Skeletal muscle cell (primary cell): Measurements from ENCODE around the gene BPIFB3.

ENCODE experiments used
- DNase-seq: peaks from one replicate; pipeline ENCODE4 v3.0.0-alpha.2; 2010; ENCODE audit warnings: low read depth
- H3K4me3 ChIP-seq: 2 replicates; pipeline ENCODE4 v1.5.1; 2011; ENCODE audit warnings: low read depth, mild to moderate bottlenecking, control low read depth, low read length, moderate library complexity

The BPIFB3 gene

DNA sequence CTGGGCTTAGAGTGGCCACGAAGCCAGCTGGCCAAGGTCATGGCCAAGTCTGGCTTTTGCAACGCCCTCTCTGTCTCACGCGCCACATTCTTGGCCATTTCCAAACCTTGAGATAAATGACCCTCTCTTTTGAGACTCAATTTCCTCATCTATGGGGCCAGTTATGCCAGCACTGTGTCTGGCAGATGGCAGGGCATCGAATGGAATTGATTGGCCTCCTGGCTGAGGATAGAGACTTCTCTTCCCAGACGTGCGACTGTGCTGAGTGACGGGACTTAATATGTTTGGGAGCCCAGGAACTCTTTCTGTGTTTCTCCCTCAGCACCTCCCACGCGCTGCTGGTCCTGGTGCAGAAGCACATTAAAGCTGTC is 38.6 kb upstream of the BPIFB3 start:
- H3K4me3 ChIP-seq: no peak overlapping the region
- no peak for DNase-seq

DNA sequence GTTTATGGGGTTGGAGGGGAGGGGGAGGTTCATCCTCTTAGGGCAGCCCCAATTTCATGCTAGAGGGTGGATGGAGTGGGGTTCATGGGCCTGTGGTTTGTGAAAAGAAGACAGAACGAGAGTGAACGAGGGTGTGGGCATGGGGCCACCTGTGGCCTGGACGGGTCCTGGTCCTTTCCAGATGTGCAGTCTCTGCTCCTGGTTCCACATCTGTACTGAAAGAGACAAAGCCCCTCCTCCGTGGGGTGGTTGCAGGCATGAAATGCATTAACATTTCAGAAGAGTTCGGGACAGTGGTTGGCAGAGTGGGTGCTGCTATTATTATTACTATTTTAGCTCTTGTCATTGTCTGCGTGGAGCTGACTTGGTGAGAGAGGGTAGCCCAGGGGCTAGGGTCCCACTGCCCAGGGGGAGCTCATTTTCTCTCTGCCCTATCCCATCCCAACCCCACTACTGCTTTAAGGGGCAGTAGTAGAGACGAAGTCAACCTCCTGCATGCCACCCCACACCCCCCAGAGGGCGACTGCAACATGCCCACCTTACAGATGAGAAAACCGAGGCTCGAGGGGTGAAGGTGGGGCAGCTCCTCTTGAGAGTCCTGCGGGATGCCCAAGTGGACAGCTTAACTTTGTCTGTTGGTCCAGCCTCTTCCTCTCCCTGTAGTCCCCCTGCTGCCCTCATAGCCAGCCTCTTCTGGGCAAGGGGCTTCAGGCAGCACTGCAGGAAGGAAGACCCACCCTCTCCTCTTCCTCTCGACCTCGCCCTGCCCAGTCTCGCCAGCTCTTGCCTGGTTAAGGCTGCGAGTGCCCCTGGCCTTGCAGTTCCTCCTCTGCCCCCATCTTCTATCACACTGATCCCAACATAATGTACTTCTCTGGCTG is 37.8 kb upstream of the BPIFB3 start:
- no peak for DNase-seq
- H3K4me3 ChIP-seq: no peak overlapping the region

DNA sequence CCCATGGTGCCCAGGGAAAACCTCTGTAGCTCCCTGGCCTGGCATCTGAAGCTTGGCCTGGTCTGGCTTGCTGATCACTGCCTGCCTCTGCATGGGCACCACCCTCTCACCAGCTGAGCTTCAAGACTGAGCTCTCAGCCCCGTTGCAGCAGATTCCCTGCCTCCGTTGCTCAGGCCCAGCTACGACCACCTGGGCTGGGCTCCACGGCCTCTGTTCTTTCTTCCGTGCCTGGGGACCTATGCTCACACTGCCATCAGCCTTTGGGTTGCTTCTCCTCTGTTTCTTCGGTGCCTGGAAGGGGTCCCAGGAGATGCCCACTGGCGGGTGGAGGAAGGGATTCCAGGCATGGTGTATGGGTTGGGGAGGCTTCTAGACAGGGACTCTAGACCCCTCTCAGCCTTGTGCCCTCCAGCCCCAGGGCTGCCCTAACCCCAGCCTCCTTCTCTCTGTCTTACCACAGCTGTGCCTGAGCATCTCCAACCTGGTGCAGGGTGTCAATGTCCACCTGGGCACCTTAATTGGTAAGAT is 37.1 kb upstream of the BPIFB3 start:
- H3K4me3 ChIP-seq: no peak overlapping the region
- DNase-seq: no peak

DNA sequence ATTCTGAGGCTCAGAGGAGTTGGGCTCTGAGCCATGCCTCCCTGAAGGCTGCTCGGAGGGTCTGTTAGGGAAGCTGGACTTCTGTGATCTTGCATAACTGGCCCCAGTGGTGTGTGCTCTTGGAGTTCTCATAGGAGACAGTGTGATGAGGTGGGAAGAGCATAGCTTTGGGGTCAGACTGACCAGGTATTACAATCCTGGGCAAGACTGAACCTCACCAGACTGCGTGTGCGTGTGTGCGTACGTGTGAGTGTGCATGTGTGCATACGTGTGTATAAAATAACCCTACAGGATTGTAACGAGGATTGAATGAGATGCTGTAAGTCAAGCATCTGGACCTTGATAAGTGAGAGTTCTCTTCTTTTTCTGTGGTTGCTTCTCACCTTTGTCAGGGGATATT is 36.2 kb upstream of the BPIFB3 start:
- no peak overlapping the region for H3K4me3 ChIP-seq
- no peak for DNase-seq

DNA sequence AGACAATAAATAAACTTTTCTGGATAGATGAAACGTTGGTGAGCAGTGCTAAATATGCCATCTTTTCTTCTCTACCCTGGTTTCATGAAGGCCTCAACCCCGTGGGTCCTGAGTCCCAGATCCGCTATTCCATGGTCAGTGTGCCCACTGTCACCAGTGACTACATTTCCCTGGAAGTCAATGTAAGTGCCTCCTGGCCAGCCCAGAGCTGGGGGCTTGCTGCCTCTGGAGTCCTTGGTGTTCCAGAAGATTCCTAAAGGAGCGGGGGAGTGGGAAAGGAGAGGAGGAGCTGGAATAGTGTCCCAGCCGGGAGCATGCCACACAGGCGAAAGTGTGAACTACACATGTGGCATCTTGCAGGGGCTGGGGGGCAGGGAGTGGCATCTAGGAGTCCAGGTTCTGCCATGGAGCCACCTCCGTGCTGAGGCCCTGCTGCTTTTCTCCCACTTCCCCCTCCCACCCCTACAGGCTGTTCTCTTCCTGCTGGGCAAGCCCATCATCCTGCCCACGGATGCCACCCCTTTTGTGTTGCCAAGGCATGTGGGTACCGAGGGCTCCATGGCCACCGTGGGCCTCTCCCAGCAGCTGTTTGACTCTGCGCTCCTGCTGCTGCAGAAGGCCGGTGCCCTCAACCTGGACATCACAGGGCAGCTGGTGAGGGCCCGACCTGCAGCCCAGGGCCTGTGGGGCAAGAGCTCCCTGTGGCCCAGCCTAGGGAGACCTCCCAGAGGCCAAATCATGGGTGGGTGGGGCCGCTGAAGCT is 35.4 kb upstream of the BPIFB3 start:
- no peak overlapping the region for H3K4me3 ChIP-seq
- DNase-seq: no peak

DNA sequence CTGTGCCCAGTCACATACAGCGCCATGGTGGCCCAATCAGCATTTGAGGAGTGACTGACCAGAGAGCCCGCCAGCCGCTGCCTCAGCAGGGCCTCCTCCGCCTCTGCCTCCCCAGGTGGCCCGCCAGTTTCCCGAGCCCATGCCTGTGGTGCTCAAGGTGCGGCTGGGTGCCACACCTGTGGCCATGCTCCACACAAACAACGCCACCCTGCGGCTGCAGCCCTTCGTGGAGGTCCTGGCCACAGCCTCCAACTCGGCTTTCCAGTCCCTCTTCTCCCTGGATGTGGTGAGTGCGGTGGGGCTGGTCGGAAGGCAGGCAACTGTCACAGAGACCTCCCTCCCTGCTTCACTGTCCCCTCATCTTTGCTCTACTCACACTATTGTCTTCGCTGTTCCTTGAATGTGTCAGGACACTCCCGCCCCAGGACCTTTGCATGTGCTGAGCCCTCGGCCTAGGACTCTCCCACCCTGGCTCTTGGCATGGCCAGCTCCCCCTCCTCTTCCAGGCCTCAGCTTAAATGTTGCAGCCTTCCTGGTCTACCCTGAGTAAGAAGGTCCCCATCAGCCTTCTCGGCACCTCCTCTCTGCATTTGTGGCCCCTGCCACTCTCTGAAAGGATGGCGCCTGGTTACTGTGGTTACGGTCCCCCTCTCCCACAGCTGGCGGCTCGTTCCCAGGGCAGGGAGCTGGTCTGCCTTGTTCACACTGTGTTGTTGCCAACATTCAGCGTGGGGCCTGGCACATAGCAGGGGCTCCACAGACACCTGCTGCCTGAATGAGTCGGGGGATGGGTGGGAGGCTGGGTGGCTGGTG is 34.0 kb upstream of the BPIFB3 start:
- H3K4me3 ChIP-seq: no peak overlapping the region
- no peak for DNase-seq

DNA sequence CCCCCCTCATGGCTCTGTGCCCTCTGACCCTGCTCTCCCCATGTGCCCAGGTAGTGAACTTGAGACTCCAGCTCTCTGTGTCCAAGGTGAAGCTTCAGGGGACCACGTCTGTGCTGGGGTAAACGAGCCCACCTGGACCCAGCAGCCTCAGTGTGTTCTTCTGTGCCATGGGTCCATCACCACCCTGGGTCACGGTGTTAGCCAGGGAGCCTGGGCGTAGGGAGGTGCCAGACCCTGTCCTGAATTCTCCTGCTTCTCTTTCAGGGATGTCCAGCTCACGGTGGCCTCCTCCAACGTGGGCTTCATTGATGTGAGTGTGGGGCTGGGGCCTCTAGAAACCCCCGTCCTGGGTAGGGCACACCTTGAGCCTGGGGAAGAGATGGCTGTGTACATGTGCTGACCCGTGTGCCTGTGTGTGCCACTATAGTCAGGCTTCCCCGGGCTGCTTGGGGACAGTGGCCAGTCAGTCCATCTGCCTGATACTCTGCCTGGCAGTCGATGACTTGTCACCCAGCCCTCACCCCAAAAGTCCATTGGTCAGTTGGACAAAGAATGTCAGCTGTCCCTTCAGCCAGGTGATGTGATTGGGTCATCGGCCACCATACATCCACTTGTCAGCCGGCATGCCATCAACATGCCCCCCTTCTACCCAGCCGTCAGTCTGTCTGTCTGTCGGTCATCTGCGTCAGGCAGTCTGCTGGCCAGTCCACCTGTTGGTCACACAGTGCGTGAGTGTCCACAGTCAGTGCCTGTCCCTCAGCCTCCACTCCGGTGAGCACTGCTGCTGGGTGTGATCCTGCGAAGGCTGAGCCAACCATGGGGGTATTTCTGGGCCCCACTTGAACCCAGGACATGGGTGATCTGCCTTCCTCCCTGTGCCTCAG is 33.2 kb upstream of the BPIFB3 start:
- no peak for DNase-seq
- H3K4me3 ChIP-seq: no peak overlapping the region

DNA sequence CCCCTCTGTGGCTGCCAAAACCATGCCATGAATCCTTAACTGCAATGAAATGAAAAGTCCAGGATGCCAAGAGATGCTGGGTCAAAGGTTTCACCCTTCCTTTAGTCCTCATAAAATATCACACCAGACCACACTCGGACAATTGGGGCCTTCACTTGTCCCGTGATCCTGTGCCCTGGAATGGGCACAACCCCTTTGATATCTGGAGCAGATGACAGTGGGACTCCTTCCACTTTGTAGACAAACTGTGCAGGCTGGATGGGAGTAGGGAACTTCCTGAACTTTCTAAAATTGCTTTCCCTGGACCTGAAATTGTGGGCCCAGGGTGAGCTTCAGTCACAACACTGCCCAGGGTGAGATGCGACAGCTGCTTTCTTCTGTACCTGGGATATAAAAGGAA is 31.8 kb upstream of the BPIFB3 start:
- DNase-seq: no peak
- H3K4me3 ChIP-seq: no peak overlapping the region

DNA sequence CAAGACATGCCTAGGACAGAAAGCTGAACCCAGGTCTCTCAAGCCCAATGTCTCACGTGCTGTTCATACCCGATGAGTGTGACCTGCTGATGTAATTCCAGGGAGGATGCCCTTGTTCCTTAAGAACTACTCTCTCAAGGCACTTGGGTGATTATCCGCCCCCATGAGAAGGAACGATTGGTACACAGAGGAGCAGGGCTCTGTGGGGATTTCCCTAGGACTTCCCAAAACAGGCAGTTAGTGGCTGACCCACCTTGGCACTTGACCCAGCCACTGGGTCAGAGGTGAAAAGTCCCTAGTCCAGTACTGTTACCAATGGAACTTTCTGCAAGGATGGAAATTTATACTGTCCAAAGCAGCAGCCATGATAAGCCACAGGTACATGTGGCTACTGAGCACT is 31.4 kb upstream of the BPIFB3 start:
- DNase-seq: no peak
- no peak overlapping the region for H3K4me3 ChIP-seq

DNA sequence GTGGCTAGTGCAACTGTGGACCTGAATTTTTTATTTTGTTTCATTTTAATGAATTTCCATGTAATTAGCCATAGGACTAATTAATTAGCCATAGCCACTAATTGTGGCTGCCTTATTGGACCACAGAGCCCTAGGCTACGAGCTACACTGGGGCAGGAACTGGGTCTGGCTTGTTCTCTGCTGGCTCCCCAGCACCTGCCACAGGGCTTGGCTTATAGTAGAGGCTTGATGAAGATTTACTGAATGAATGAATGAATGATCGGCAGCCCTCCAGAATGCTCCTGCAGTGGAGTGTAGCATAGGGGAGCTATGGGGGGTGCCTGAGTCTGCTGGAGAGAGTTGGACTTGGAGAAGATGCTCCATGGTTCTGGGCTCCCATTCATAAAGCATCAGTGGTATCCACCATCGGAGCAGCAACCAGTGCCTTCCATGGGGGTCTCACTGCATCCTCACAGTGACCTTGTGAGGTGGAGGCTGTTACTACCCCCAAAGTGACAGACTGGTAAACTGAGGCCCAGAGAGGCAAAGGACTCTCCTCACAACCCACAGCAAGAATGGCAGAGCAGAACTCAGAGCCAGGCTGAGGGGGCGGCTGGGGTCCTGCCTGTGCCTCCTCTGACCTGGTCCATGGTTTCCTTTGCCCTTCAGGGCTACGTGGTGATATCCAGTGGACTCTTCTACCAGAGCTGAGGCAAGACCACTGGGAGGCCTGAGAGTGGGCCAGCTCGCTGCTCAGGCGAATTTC is 30.8 kb upstream of the BPIFB3 start:
- no peak overlapping the region for H3K4me3 ChIP-seq
- no peak for DNase-seq

DNA sequence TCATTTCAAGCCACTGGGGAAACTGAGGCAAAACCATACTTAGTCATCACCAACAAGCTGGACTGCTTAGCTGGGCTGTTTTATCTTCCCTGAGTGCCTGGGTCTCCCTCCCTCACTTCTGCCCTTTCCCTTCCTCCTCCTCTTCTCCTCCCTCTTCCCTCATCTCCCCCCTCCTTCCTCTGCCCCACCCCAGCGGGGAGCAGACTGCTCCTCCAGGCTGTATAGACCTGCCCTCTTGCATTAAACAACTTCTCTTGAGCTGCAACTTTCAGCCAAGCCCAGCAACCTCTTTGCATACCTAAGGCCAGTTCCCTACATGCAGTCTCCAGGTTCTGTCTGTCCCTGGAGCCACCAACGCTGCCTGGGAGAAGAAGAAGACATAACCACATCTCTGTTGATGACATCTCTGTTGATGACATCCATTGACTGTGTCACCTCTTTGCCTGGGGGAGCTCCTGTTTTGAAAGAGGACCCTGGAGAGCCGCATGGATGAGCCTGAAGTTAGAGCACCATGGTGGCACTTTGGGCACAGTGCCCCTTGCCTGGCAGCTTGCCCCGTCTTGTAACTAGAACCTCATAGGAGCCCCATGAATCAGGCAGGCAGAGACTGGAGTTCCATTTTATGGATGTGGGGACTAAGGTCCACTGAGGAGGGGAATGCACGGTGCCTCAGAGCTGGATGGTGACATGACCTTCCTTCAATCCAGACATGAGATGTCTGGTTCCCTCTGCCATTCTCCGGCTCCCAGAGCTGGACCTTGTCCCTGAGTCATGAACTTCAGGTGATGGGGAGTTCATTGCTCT is 30.1 kb upstream of the BPIFB3 start:
- H3K4me3 ChIP-seq: no peak overlapping the region
- DNase-seq: no peak

DNA sequence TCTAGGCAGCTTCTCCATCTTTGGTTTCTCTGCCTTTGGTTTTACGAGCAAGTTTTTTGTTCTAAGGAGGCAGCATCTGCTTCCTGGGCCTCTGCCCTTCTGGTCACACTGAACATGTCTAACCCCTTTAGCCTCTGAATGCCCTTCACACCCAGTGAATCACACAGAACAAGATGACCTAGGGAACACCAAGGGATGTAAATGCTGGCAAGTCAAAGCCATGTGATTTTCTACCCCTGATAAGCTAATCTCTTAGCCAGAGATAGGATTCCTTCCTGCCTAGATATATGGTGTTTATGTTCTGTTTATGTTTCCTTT is 29.5 kb upstream of the BPIFB3 start:
- no peak overlapping the region for H3K4me3 ChIP-seq
- DNase-seq: no peak

DNA sequence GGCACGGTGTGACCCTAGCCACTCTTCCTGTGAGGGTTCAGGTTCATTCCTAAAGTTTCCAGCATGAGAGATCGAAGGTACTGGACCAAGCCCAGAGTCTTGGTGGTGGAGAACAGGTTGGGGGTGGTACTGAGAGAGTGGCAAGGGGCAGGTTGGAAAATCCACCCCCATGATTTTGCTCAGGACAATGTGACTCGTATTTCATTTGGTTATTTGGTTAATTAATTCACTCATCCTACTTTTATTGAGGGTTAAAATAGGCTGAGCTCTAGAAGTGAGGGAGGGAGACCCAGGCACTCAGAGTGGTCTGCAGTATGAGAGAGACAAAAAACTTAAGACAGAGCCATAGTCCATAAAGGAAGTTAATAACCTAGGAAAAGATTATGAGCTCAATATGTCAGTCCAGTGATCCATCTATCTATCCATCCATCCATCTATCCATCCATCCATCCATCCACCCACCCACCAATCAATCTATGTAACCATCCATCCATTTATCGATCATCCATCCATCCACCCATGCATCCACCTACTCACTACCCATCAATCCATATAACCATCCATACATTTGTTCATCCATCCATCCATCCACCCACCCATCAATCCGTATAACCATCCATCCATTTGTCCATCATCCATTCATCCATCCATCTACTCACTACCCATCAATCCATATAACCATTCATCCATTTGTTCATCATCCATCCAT is 28.9 kb upstream of the BPIFB3 start:
- DNase-seq: no peak
- H3K4me3 ChIP-seq: no peak overlapping the region

DNA sequence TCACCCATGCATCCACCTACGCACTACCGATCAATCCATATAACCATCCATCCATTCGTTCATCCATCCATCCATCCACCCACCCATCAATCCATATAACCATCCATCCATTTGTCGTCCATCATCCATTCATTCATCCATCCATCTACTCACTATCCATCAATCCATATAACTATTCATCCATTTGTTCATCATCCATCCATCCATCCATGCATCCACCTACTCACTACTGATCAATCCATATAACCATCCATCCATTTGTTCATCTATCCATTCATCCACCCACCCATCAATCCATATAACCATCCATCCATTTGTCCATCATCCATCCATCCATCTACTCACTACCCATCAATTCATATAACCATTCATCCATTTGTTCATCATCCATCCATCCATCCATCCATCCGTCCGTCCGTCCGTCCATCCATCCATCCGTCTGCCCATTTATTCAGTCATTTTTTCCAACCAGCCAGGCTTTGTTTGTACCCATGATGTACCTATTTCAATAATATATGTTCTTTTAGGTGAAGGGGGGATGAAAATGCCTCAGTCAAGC is 28.3 kb upstream of the BPIFB3 start:
- H3K4me3 ChIP-seq: no peak overlapping the region
- no peak for DNase-seq

DNA sequence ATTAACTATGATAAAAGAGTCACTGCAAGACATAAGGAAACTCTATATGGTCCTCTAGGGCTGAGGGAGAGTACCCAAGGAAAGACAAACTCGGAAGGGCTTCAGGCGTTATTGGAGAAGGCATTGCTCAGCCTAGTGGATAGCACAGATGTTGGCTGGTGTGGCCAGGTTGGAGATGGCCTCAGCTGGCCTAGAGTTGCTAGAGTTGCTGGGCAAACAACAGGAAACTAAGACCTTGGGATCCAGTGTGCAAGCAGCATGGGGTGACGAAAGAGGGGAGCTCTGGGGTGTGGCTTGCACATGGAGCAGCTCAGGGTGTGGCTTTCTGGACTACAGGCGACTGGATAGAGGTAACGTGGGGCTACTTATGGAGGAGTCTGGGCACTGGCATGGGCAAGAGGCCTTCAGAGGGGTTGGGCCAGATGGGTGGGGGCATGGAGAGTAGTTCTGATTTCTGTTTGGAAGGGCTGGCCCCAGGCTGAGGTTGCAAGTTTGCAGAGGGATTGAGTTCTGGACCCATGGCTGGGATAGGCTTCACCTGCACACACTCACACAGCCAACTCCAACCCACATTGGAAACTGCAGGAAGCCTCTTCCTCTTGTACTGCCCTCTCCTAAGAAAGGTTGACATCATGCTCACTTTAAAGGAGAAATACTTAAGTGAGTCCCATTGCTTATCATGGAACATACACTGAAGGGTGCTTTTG is 27.5 kb upstream of the BPIFB3 start:
- no peak for DNase-seq

More for the DNA sequence above, 27.5 kb upstream of the BPIFB3 start:
- H3K4me3 ChIP-seq: no peak overlapping the region
